Stimulated activated CD8-positive, alpha-beta memory T cell treated with anti-CD3 and anti-CD28 coated beads, Interleukin-15, amount 100 ng/mL, for 24 hours (primary cell): ENCODE results near the gene WDR5.

Source experiments
- DNase-seq: peaks from one replicate; pipeline ENCODE4 v3.0.0-alpha.2; 2020; ENCODE audit warnings: low read depth

WDR5 gene

DNA sequence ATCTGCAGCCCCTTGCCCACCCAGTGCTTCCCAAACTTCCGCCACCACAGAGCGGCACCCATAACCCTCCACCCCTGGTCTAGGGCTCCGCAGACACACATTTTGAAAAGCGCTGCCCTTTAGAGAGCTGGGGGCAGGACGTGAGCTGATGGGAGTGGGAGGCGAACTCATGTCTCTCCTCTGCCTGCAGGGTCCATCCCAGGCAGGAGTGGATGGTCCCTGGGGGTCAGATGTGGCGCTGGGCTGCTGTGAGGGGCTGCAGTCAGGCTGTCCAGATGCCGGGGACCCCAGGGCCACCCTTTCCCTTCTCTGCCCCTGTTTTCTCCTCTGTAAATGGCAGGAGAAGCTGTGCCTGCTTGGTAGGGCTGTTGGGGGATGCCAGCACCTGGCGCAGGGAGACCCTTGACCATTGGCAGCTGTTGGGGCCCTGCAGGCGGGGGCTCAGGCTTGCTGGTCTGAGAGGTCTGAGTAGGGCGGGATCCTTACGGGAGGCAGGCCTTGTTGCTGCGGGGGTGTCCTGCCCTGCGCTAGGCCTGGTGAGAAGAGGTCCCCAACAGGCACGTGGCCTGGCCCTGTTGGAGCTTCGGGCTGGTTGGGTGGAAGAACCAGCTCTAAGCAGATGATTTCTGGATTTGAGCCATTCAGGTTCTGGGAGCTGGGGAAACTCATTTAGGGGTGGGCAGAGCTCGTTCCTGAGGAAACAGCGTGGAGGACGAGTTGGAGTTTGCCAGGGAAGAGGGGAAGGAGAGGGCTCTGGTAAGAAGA, 38.8 kb downstream of the WDR5 start:
- DNase-seq, result no peak

DNA sequence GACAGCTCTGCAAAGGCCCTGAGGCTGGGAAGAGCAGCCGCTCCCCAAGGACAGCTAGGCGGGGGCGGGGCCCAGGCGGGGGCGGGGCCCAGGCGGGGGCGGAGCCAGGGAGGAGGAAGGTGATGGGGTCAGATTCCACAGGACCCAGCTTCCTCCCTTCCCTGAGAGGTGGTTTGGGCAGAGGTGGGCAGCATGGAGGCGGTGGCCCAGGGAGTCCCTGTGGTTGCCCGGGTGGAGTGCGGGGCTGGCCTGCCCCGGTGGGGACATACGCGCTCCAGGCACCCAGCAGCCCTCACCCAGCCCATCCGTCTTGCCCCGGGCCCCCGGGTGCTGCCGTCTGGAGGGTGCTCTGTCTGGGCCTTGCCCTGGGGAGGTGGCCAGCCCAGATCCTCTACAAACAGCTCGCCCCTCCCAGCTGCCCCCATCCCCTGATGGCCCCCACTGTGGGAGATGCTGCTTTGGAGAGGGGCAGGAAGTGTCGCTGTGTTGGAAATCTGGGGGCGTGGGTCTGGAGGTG, 39.5 kb downstream of the WDR5 start:
- DNase-seq, result no peak

DNA sequence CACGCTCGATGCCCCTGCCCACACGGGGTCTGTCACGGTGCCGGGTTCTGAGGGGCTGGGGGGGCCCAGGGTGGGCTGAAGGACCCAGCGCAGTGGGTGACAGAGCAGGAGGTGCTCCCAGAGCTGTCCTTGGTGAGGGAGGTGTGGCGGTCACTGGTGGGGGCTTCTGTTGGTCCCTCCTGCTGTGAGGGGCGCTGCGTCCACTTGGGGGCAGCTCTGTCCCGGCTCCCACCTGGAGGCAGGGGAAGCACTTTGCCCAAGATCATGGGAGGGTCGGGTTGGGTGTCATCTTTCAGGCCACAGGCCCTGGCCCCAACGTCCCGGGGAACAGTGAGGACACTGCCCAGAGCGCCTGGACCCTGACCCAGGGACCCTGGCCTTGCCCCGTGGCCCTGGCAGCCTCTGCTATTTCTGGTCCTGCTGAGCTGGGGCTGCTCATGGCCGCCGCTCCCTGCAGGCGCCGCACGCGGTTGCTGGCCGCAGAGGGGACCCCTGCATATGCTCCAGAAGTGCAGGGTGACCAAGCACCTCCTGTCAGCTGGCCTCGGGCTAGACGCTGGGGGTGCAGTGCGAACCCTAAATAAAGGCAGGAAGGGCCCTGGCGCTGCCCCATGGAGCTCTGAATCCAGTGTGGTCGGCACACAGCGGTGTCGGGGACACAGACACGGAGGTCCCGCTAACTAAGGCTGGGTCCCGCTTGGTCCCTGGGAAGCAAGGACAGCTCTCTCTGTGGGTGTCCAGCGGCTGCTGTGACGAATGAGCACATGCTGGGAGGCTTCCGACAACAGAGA, 40.1 kb downstream of the WDR5 start:
- DNase-seq, result no peak

DNA sequence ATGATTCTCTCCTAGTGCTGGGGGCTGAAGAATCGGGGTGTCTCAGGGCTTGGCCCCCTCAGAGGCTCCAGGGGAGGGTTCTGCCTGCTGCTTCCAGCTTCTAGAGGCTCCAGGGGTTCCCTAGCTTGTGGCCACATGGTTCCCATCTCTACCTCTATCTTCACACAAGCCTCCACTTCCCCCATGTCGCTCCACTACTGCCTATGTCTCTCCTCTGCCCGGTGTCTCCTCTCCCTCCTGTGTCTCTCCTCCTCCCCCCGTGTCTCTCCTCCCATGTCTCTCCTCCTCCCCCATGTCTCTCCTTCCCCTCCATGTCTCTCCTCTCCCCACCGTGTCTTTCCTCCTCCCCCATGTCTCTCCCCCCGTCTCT, 40.7 kb downstream of the WDR5 start:
- no peak for DNase-seq

DNA sequence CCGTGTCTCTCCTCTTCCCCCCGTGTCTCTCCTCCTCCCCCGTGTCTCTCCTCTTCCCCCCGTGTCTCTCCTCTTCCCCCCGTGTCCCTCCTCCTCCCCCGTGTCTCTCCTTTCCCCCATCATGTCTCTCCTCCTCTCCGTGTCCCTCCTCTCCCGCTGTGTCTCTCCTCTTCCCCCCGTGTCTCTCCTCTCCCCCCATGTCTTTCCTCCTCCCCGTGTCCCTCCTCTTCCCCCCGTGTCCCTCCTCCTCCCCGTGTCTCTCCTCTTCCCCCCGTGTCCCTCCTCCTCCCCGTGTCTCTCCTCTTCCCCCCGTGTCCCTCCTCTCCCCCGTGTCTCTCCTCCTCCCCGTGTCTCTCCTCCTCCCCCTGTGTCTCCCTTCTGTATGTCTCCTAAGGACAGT, 41.3 kb downstream of the WDR5 start:
- no peak for DNase-seq

DNA sequence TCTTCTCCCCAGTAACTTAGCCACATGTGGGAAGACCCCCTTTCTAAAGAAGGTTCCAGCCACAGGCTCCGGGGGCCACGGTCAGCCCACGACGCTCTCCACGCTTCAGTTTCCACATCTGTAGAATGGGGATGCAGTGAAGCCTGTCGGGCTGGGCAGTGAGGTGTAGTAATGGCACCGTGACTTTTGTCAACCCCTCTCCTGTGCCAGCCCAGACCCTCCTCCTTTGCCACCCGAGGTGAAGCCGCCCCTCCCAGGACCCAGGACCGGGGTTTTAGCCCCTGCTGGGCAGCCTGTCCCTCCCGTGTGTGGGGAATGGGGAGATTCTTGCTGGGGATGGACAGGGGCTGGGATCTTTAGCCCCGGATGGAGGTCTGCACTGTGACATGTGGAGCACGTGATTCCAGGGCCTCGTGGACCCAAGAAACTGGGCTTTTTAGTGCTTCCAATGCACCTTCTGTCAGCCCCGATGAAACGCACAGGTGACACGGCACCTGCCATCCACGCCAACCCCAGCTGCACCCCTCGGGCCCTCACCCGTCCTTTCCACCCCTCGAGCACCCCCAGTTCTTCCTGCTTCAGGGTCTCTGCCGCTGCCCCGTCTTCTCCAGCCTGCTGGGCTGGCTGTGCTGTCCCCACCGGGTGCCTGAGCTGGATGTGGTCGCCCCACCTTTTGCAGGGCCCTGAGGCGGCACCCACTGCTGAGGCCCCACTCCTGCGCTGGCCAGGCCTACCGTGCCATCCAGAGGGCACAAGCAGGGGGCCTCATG, 41.9 kb downstream of the WDR5 start:
- no peak for DNase-seq

DNA sequence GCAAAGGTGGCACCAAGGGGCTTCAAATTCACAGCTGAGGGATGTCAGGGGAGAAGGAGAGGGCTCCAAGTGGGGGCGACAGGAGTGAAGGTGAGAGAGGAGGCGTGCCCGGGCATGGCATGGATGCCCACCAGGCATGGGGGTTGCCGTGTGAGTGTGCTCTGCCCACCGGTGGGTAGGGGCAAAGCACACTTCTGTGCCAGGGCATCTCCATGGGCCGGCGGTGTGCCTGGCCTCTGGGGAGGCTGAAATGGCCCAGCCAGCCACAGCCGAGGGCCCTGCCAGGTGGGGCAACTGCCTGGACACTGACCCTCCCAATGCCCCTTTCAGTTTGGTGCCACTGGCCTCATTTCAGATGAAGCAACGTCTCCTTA, 42.5 kb downstream of the WDR5 start:
- DNase-seq, result no peak

DNA sequence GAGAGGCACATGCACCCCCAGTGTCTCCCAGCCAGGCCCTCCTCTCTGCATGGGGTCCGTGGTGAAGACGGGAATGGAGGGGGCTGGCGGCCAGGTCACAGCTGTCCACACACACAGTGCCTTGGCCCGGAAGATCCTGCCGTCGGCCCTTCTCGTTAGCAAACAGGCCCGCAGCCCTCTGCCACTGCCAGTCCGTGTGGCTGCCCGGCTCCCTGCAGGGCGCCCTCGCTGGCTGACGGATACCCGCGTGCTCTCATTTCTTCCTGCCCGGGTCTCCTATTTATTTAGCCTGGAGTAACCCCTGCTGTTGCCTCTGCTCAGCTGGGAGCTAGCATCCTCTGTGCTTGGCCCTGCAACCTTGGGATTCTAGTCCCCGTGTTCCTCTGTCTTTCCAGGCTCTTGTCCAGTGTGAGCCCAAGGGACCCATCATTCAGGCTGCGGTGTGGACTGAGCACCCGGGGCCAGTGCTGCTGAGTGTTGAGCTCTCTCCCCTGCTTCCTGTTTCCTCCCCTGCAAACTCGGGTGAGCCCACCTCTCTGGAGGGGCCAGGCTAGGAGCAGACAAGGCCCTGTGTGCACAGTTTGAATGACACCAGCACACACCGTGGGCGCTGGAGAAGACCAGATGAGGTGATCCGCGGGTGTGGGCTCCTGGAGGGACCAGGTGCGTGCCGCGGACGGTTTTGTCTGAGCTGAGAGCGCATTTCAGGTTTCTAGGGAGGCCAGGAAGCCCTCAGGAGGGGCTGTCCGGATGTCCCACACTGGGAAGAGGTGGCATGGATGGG, 43.1 kb downstream of the WDR5 start:
- DNase-seq, result no peak

DNA sequence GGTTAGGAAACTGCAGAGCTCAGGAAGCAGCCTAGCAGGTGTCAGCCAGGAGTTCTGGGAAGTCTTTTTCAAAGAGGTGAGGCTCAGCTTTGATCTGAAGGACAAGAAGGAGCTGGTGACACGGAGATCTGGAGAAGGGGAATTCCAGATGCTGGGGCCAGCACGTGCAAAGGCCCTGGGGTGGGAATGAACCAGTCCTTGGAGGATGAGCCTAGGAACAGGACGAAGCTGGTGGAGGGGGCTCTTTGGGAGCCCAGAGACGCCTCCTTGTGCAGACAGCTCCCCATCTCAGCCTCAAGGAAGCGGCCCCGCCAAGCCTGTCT, 43.7 kb downstream of the WDR5 start:
- DNase-seq, result no peak

DNA sequence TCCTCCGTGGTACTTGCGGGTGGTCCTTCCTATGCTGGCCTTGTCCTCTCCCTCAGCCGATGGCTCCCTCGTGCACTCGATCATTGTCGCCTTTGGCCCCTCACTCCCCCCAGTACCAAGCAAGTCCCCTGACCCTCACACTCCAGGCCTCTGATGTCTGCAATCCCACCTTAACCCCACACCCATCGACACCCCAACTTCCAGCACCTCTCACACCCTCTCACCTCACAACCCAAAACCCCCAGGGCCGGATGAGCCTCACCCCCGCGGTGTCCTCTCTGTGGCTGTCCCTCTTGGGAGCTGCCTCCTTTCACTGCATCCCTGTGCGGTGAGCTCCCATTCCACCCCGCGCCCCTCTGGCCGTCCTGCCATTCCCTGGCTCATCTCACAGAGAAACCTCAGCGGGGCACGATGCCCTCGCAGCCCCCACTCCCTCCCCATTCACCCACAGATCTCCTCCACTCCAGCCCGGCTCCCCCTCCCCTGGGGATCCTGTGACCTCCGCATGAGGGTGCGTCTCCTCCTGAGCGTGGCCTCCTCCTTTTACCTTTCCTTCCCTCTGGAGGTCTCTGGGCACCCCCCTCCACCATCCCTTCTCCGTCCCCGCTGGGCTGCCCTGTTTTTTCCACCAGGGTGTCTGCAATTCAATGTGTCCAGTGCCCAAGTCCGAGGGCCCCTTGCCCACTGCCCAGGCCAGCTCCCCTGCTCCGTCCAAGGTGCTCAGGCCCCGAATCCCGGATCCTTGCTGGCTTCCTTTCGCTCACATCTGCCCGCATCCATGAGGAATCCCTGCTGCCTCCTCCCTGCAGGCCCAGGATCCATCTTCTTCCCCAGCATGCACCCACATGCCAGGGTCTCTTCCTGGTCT, 44.3 kb downstream of the WDR5 start:
- no peak for DNase-seq

DNA sequence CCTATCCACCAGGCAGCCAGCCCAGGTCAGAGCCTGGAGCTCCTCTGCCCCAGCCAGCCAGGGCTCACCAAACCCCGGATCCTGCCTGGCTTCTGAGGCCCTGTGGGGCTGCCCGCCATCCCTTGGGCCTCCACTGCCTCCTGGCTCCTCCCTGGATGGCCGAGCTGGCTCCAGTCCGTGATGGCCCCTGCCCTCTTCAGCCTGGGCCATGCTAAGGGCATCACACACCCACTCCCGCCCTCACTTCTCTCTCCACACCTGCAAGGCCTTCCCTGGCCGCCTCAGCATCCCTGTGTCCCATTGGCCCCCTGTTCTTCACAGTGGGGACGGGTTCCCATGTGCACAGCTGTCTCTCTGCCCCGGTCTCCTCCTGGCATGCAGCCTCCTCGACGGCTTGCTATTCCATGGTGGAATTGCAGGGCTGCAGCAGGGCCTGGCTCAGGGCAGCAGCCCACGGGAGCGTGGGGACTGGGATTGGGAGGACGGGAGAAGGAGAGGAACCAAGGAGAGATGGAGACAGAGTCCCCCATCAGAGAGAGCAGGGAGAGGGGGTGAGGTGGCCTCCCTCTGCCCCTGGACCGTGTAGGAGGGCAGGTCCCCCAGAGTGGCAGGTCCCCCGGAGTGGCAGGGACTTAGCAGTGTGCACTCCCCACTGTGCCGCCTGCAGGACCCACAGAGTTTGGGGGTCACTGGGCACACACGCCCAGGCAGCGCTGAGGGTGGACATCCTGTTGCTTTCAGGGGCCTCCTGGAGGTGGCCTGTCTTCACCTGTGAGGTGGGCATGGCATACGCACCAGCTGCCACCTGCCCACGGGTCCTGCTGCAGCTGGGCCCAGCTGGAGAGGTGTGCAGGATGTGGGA, 45.1 kb downstream of the WDR5 start:
- DNase-seq, result no peak

DNA sequence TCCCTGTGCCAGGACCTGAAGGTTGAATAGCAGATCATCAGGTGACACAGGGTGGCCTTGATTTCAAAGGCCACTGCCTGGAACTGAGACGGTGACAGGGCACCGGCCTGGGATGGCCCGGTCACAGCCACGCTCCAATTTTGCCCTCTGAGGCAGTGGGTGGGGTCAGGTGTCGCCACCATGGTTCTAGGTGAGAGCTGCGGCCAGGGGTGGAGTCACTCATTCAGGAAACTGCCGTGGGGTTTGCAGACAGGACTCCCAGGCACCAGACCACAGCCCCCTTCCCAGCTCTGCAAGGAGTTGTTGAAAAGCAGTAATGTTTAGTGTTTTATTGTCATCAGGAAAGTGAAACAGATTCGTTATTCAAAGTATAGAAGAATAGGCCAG, 45.8 kb downstream of the WDR5 start:
- DNase-seq, result no peak

DNA sequence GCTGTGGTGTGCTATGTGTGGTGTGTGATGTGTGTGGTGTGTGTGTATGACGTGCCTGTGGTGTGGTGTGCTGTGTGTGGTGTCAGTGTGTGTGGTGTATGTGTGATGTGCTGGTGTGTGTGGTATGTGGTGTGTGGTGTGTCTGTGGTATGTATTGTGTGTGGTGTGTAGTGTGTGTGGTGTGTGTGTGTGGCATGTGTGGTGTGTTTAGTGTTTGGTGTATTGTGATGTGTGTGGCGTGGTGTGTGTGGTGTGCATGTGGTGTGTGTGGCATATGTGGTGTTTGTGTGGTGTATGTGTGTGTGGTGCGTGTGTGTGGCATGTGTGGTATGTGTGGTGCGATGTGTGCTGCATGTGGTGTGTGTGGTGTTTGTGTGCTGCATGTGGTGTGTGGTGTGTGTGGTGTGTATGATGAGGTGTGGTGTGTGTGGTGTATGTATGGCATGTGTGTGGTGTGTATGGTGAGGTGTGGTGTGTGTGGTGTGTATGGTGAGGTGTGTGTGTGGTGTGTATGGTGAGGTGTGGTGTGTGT, 46.7 kb downstream of the WDR5 start:
- no peak for DNase-seq

DNA sequence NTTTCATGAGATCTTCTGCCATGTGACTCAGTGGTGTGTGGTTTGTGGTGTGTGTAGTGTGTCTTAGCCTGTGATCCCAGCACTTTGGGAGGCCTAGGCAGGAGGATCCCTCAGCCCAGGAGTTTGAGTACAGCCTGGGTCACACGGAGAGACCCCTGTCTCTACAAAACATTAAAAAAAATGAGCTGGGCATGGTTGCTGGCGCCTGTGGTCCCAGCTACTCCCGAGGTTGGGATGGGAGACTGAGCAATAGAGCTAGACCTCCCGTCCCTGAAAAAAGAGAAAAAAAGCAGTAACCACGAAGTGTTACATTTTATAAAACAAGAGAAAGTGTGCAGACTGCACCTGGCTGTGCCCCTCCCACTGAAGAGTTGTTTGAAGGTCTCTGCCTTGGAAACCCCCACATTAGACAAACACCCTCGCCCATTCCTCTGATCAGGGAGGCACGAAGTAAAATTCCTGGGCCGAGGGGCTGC, 49.7 kb downstream of the WDR5 start:
- DNase-seq, result no peak

DNA sequence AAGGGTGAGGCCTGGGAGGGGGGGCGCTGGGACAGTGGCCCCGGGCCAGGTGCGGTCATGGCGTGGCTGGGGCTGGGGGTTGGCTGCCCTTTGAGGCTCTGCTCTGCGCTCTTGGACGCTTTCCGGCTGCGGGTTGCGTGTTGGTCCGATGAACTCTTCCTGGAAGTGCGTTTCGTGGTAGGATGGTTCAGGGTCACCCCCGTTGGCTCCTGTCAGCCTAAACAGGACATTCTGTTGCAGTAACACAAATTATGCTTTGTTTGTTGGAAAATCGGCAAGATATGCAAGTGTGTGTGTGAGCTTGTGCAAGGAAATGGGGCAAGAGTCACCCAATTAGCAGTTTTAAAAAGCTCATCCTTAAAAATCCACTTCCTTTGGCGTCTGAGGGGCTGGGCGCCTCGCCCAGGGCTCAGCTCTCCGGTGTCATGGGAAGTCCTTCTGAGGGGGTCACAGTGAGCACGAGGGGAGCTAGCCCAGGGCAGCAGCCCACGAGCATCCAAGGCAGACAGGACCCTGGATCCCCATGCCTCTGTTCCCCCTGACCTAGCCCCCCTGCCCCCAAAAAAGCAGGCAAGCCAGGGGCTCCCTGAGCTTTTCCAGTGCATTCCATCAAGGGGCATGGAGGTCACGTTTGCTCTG, 50.7 kb downstream of the WDR5 start:
- DNase-seq, result no peak

DNA sequence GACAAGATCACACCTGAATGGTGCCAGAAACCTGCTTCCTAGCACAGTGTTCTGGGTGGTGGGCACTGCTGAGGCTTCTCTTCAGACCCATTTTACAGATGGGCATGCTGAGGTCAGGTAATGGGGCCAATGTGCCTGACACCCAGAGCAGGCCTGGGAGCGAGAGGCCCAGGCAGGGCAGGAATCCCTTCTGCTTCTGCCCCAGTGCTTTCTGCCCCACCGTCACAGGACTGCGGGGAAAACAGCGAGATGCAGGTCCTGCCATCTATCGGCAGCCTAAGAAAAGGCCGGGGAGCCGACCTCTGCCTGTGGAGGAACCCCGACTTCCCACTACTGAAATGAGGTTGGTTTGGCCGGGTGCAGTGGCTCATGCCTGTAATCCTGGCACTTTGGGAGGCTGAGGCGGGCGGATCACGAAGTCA, 51.2 kb downstream of the WDR5 start:
- no peak for DNase-seq

DNA sequence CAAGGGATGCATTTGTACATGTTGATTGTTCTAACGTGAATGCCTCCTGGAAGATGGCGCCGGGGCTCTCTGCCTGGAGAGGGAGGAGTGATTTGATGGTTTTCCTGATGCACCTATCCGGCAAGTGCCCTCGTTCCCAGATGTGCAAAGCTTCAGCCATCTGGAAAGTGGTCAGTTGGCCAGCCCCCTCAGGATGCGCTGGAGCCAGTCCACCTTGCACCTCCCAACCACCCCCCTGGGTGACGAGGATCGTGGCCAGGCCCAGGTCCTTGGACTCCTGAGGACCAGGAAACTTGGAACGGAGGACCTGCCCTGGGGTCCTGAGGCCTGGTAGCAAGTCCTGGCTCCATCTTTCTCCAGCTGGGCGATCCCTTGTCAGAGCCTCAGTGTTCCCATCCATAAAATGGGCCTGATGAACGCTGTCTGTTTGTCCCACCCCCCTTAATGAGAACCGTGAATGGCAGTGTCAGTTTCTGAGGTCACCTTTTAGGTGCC, 52.1 kb downstream of the WDR5 start:
- no peak for DNase-seq

DNA sequence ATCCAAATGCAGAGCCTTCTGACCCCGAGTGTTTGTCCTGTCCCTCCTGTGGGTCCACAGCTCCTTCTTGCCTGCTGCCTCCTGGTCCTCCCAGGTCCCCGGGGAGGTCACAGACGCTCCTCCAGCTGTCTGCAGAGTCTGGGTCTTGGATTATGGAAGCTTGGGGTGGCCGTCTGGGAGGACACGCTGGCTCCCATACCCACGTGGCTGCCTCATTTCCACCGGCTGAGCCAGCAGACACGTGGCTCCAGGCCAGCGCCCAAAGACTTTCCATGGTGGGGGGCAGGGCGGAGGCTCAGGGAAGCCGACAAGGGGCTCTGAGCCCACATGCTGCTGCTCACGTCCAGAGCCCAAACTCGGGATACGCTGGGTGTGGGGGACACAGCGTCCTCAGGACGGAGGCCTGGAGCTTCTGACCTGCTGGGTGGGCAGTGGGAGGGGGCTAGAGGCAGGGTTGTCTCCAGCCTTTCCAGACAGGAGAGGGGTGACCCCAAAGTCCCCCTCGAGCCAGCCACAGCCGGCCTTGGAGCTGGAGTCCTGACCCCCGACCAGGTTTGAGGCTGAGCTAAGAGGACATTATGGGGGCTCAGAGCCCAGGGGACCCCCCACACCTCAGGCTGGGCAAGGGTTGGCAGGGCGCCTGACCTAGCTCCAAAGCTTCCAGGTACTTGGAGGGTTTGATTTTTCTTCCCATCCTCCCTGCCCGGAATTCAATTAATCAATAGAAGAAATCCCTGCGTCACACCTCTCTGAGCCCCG, 52.7 kb downstream of the WDR5 start:
- no peak for DNase-seq

DNA sequence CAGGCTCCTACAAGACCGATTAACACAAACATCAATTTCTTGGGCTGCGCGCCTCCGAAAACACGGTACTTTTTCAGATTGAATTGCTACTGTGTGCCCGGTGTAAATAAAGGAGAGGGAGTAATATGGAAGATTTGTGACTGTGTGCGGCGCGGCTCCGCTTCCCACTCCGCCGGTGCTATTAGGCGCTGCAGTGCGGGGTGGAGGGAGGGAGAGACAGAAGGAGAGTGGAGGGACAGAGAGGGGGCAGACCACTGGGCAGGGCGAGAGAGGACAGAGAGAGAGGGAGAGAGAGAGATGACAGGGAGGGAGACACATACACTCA, 53.2 kb downstream of the WDR5 start:
- DNase-seq, result no peak
